HepG2 (cell line): Measurements from ENCODE around the gene FAM171A2. TPM values are rescaled to one million over a fixed set of nuclear protein-coding genes. Genes with fewer than 3 reads are reported as not detected.
A peak's percentile ranks its signal among the peaks of the same experiment; 100 is the strongest.

Experiments
- ATAC-seq: fragments of 200-7000 bp; cut with Tn5 transposase; 3 replicates; pipeline ENCODE4 v1.9.1; 2020; ENCODE audit warnings: mild to moderate bottlenecking, moderate library complexity
- BruUV-seq: library from RNA; stranded (reverse); fragments of 400-500 nt; replicated peaks from 2 replicates; lab custom pipeline; 2021; lab: Mats Ljungman, UMichigan
- CTCF ChIA-PET: fragments of 300-600 bp; formaldehyde crosslinking; extraction: SDS; loops from one replicate; lab custom pipeline; 2021; ENCODE audit warnings: low total read pairs, inconsistent platforms, low intra/inter-chr PET ratio; lab: Yijun Ruan, JAX
- POLR2A ChIA-PET: fragments of 350-600 bp; sonication (Branson Sonifier 250); formaldehyde crosslinking; loops from one replicate; lab custom pipeline; 2020; ENCODE audit warnings: antibody characterized with exemption, inconsistent platforms; lab: Yijun Ruan, JAX
- DNase-seq: peaks from one replicate; pipeline ENCODE4 v3.0.0-alpha.2; 2015; ENCODE audit warnings: low spot score
- FAIRE-seq: peaks from 3 replicates; lab custom pipeline; 2011; peaks lifted over from hg19 to GRCh38; lab: Jason Lieb, UNC
- H2AFZ ChIP-seq: one replicate; pipeline ENCODE4 v1.6.1; 2011; ENCODE audit warnings: low read length, inconsistent platforms
- H3K27ac ChIP-seq: fragments of 300-600 bp; 3 replicates; pipeline ENCODE4 v1.8.0; 2011; ENCODE audit warnings: mixed run types, mild to moderate bottlenecking, mixed read lengths, low read length, inconsistent platforms; ENCODE audit not compliant: insufficient read depth; ENCODE audit errors: extremely low read length
- H3K27me3 ChIP-seq, 2 experiments: fragments of 200-600 bp in 1 of 2; 2 replicates in 1 of 2; 3 replicates in 1 of 2; pipeline versions ENCODE4 v1.6.0 to v1.8.0; 2011; ENCODE audit warnings: low read length in 2 of 2, mild to moderate bottlenecking in 2 of 2, moderate library complexity in 2 of 2, inconsistent platforms in 1 of 2; ENCODE audit not compliant: insufficient read depth in 2 of 2, control insufficient read depth in 1 of 2
- H3K36me3 ChIP-seq, 2 experiments: fragments of 200-600 bp in 1 of 2; replicated peaks in 1 of 2; 2 replicates in 1 of 2; 3 replicates in 1 of 2; pipeline versions ENCODE4 v1.5.1 to v1.8.0; 2011; ENCODE audit warnings: low read length in 2 of 2, inconsistent platforms in 1 of 2; ENCODE audit not compliant: insufficient read depth in 2 of 2, control insufficient read depth in 1 of 2
- H3K4me1 ChIP-seq: 2 replicates; pipeline ENCODE4 v1.5.1; 2012; ENCODE audit warnings: low read length, inconsistent platforms; ENCODE audit not compliant: insufficient read depth
- H3K4me2 ChIP-seq: 2 replicates; pipeline ENCODE4 v1.6.0; 2011; ENCODE audit warnings: low read depth, low read length, inconsistent platforms
- H3K4me3 ChIP-seq, 3 experiments: fragments of 200-600 bp in 1 of 3; sonication (generic), shearing (Covaris generic) in 1 of 3; replicated peaks in 1 of 3; 2 replicates each; pipeline ENCODE4 v1.5.1; 2011 to 2016; ENCODE audit warnings: low read length in 3 of 3, inconsistent platforms in 2 of 3, low read depth in 2 of 3, mild to moderate bottlenecking in 2 of 3, control low read depth in 1 of 3, mixed read lengths in 1 of 3; ENCODE audit not compliant: insufficient read depth in 1 of 3
- H3K79me2 ChIP-seq: one replicate; pipeline ENCODE4 v1.6.1; 2011; ENCODE audit warnings: low read length, inconsistent platforms; ENCODE audit not compliant: insufficient read depth
- H3K9ac ChIP-seq: 2 replicates; pipeline ENCODE4 v1.6.0; 2011; ENCODE audit warnings: mild to moderate bottlenecking, low read depth, low read length, inconsistent platforms; ENCODE audit not compliant: insufficient read depth
- H3K9me3 ChIP-seq: 2 replicates; pipeline ENCODE4 v1.5.1; 2012; ENCODE audit warnings: mild to moderate bottlenecking, low read length
- H4K20me1 ChIP-seq: 2 replicates; pipeline ENCODE4 v1.6.0; 2011; ENCODE audit warnings: inconsistent platforms, mild to moderate bottlenecking, low read length, moderate library complexity; ENCODE audit not compliant: insufficient read depth
- BHLHE40 ChIP-seq: IDR thresholded peaks from 2 replicates; pipeline ENCODE4 v1.6.1; 2011; ENCODE audit warnings: low read length, improper control_type of control experiment
- EP300 ChIP-seq, 3 experiments: sonication (generic) in 1 of 3; formaldehyde crosslinking in 1 of 3; IDR thresholded peaks; 2 replicates each; pipeline versions ENCODE4 v1.5.1 to v1.6.1; 2011 to 2020; ENCODE audit warnings: low read depth in 2 of 3, low read length in 2 of 3, borderline replicate concordance in 1 of 3, improper control_type of control experiment in 1 of 3, mild to moderate bottlenecking in 1 of 3, missing genetic modification reagents in 1 of 3, moderate library complexity in 1 of 3
- FOXJ3 ChIP-seq: sonication (generic); formaldehyde crosslinking; IDR thresholded peaks from 2 replicates; pipeline ENCODE4 v1.4.0; 2020; ENCODE audit warnings: missing genetic modification reagents, mild to moderate bottlenecking, borderline replicate concordance
- NFIB ChIP-seq: sonication (generic); formaldehyde crosslinking; IDR thresholded peaks from 2 replicates; pipeline ENCODE4 v1.9.0; 2021; ENCODE audit warnings: missing genetic modification reagents, mild to moderate bottlenecking, borderline replicate concordance
- POLR2G ChIP-seq: fragments of 200-400 bp; formaldehyde crosslinking; IDR thresholded peaks from 2 replicates; pipeline ENCODE4 v1.6.1; 2018; ENCODE audit warnings: mild to moderate bottlenecking, low read depth, low read length, moderate library complexity
- SP4 ChIP-seq: sonication (generic); formaldehyde crosslinking; IDR thresholded peaks from 2 replicates; pipeline ENCODE4 v1.8.1; 2023; ENCODE audit warnings: mild to moderate bottlenecking, missing genetic modification reagents
- TCF12 ChIP-seq, 2 experiments: fragments of 450-650 bp in 1 of 2; sonication (generic) in 1 of 2; formaldehyde crosslinking in 1 of 2; IDR thresholded peaks; 2 replicates each; pipeline versions ENCODE4 v1.6.1 to v1.8.0; 2017 to 2022; ENCODE audit warnings: antibody characterized with exemption in 1 of 2, mild to moderate bottlenecking in 1 of 2, missing genetic modification reagents in 1 of 2, moderate library complexity in 1 of 2
- THAP11 ChIP-seq: IDR thresholded peaks from 2 replicates; pipeline ENCODE4 v1.6.1; 2016; ENCODE audit warnings: missing biosample characterization, missing genetic modification reagents
- WGBS: methylation state at CpG from one replicate; pipeline ENCODE4 v1.1.6; 2017; ENCODE audit warnings: low lambda C conversion rate; 5-methylcytosine and 5-hydroxymethylcytosine counted together
- in situ Hi-C: cut with HindIII; loops from 2 replicates; pipeline ENCODE4 v1.10.0; 2017; ENCODE audit warnings: low pct_unique_long_range_greater_than_20kb; ENCODE audit not compliant: extremely low pct_ligation_motif_present
- intact Hi-C: fragments of 100-400 bp; cut with micrococcal nuclease; formaldehyde crosslinking; loops from one replicate; pipeline ENCODE4 v1.10.0; 2022; ENCODE audit not compliant: unreplicated experiment
- polyA plus RNA-seq, 8 experiments: library from polyadenylated mRNA; depleted of rRNA in 3 of 8; stranded (reverse) in 7 of 8; unstranded in 1 of 8; fragments of >200 nt; fragmentation: Illumina TruSeq in 4 of 8; extraction: Trizol in 4 of 8; gene quantifications; 2 replicates each; pipeline versions ENCODE4 v1.2.1 to v1.2.3, GENCODE V29; 2011 to 2016; ENCODE audit warnings: low read depth in 4 of 8, missing spikeins in 1 of 8, mixed read lengths in 1 of 8; ENCODE audit not compliant: insufficient read depth in 1 of 8
- total RNA-seq, 5 experiments: library from RNA; depleted of rRNA; stranded (reverse); fragments of >200 nt; fragmentation: Illumina TruSeq; extraction: Trizol; gene quantifications; 2 replicates each; pipeline ENCODE4 v1.2.3, GENCODE V29; 2016; ENCODE audit warnings: low read depth in 1 of 5
- TF ChIP-seq, protein P1 (sequence below): sonication (generic); formaldehyde crosslinking; IDR thresholded peaks from 2 replicates; pipeline ENCODE4 v1.4.0; 2020; ENCODE audit warnings: missing genetic modification reagents
- TF ChIP-seq, protein P2 (sequence below): sonication (generic); formaldehyde crosslinking; IDR thresholded peaks from 2 replicates; pipeline ENCODE4 v1.4.0; 2020; ENCODE audit warnings: mild to moderate bottlenecking, missing genetic modification reagents

Gene FAM171A2
- total and polyA plus RNA-seq, 2 of the 13 experiments (the other 11 are each of a cell fraction or from before 2014, with no cell fraction given): 1.8 to 3.6 TPM

DNA sequence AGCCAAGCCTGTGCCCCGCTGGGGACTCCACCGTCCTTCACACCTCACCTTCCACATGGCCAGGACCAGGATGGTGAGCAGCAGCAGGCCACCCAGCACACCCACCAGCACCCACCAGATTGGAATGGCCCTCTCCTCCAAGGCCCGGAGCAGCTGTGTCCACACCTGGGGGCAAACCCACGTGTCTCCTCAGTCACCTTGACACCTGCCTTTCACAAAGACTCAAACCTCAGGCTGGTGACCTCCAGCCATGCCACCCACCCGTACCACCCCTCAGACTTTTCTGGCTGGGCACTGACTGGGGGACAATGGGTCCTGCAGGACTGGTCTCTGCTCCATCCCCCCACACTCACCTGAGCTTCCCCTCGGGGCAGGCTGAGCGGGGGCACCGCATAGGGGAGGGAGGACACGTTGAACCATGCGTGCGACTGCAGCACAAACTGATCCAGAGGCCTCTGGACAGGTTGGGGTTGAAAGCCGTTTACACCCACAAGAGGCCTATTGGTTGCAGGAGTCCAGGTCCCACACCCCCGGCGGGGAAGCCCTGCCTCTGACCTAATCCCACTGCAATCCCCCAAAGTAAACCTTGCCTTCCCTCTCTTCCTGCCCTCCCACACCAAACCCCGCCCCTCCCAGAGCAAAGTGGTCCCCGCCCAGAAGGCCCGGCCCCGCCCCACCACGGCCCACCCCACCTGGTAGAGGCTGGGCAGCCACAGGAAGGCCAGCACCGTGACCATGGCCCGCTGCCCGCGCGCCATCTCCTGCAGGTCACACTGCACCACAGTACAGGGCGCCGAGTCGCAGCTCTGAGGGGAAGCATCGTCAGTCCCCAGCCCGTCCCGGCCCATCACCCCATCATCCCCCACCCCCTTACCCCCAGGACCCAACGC is 10.9 kb upstream of the FAM171A2 start:
- Histone ChIP-seq H3K27me3 (peaks cover 0 to 12% of the 10 kb centered on the region in 2 experiments; a peak in 2 of 5 replicates), H3K9ac (peak overlapping the region; percentile 27; the same call in 1 of the 2 replicates), H2AFZ (no peak overlapping the region), H3K9me3 (no peaks in the 10 kb centered on the region), H3K4me1 (peaks cover 66% of the 10 kb centered on the region), H4K20me1 (no peaks in the 10 kb centered on the region; the same call in 1 of the 2 replicates), H3K36me3 (no peaks in the 10 kb centered on the region), H3K4me3 (peak overlapping the region; percentile 14 to 55 (median 27); a peak in 5 of 6 replicates), H3K27ac (no peak overlapping the region), H3K79me2 (no peaks in the 10 kb centered on the region), H3K4me2 (peak overlapping the region; percentile 77)
- ATAC-seq (peak; percentile 74), DNase-seq (peak; percentile 87), FAIRE-seq (no peak)
- no TSS peak for BruUV-seq
- intact Hi-C loops (no loop called here), in situ Hi-C loops (no loop called here)
- ChIA-PET CTCF (interaction anchor here (1.3 kb wide), 1 partner anchor 8 kb away, joined by 3 read pairs; no protein-coding TSS in a partner anchor), POLR2A (interaction anchor here (1.5 to 2.8 kb wide), 3 partner anchors 10 to 129 kb away, joined by 5 to 12 read pairs (median 7); partner anchors contain the start of gene GPATCH8)
- 15% methylated on average over 24 of the region's 31 CpGs for WGBS
- TF ChIP-seq, protein P1, sequence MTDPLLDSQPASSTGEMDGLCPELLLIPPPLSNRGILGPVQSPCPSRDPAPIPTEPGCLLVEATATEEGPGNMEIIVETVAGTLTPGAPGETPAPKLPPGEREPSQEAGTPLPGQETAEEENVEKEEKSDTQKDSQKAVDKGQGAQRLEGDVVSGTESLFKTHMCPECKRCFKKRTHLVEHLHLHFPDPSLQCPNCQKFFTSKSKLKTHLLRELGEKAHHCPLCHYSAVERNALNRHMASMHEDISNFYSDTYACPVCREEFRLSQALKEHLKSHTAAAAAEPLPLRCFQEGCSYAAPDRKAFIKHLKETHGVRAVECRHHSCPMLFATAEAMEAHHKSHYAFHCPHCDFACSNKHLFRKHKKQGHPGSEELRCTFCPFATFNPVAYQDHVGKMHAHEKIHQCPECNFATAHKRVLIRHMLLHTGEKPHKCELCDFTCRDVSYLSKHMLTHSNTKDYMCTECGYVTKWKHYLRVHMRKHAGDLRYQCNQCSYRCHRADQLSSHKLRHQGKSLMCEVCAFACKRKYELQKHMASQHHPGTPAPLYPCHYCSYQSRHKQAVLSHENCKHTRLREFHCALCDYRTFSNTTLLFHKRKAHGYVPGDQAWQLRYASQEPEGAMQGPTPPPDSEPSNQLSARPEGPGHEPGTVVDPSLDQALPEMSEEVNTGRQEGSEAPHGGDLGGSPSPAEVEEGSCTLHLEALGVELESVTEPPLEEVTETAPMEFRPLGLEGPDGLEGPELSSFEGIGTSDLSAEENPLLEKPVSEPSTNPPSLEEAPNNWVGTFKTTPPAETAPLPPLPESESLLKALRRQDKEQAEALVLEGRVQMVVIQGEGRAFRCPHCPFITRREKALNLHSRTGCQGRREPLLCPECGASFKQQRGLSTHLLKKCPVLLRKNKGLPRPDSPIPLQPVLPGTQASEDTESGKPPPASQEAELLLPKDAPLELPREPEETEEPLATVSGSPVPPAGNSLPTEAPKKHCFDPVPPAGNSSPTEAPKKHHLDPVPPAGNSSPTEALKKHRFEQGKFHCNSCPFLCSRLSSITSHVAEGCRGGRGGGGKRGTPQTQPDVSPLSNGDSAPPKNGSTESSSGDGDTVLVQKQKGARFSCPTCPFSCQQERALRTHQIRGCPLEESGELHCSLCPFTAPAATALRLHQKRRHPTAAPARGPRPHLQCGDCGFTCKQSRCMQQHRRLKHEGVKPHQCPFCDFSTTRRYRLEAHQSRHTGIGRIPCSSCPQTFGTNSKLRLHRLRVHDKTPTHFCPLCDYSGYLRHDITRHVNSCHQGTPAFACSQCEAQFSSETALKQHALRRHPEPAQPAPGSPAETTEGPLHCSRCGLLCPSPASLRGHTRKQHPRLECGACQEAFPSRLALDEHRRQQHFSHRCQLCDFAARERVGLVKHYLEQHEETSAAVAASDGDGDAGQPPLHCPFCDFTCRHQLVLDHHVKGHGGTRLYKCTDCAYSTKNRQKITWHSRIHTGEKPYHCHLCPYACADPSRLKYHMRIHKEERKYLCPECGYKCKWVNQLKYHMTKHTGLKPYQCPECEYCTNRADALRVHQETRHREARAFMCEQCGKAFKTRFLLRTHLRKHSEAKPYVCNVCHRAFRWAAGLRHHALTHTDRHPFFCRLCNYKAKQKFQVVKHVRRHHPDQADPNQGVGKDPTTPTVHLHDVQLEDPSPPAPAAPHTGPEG (CRISPR knock-in tag): no peak
- TF ChIP-seq BHLHE40: no peak
- TF ChIP-seq POLR2G: 0 out of 2 replicates have a peak, but pooled peaks have one; percentile 25
- TF ChIP-seq THAP11 (CRISPR knock-in tag): peak; percentile 8; the same call in 1 of the 2 replicates
- peak in 1 of 2 experiments; percentile 31; a peak in 1 of 4 replicates for TF ChIP-seq EP300 (IDR thresholded peaks at IDR 0.05; ENCODE audit: low read depth in 2 of 2, low read length in 2 of 2)
- TF ChIP-seq EP300 (CRISPR knock-in tag; IDR thresholded peaks at IDR 0.05; ENCODE audit: borderline replicate concordance): no peak
- peak; percentile 63; the same call in 1 of the 2 replicates for TF ChIP-seq SP4 (CRISPR knock-in tag)
- TF ChIP-seq NFIB: no peak
- TF ChIP-seq TCF12 (IDR thresholded peaks at IDR 0.05): no peak
- TF ChIP-seq TCF12 (CRISPR knock-in tag; IDR thresholded peaks at IDR 0.05): no peak
- TF ChIP-seq, protein P2, sequence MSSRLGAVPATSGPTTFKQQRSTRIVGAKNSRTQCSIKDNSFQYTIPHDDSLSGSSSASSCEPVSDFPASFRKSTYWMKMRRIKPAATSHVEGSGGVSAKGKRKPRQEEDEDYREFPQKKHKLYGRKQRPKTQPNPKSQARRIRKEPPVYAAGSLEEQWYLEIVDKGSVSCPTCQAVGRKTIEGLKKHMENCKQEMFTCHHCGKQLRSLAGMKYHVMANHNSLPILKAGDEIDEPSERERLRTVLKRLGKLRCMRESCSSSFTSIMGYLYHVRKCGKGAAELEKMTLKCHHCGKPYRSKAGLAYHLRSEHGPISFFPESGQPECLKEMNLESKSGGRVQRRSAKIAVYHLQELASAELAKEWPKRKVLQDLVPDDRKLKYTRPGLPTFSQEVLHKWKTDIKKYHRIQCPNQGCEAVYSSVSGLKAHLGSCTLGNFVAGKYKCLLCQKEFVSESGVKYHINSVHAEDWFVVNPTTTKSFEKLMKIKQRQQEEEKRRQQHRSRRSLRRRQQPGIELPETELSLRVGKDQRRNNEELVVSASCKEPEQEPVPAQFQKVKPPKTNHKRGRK (CRISPR knock-in tag): no peak
- TF ChIP-seq FOXJ3 (CRISPR knock-in tag): no peak
